HepG2 (cell line): Measurements from ENCODE around the gene ADAM29. TPM values are rescaled to one million over a fixed set of nuclear protein-coding genes. Genes with fewer than 3 reads are reported as not detected.

ENCODE experiments used
- ATAC-seq: fragments of 200-7000 bp; cut with Tn5 transposase; 3 replicates; pipeline ENCODE4 v1.9.1; 2020; ENCODE audit warnings: mild to moderate bottlenecking, moderate library complexity
- BruUV-seq: library from RNA; stranded (reverse); fragments of 400-500 nt; replicated peaks from 2 replicates; lab custom pipeline; 2021; lab: Mats Ljungman, UMichigan
- CTCF ChIA-PET: fragments of 300-600 bp; formaldehyde crosslinking; extraction: SDS; loops from one replicate; lab custom pipeline; 2021; ENCODE audit warnings: low total read pairs, inconsistent platforms, low intra/inter-chr PET ratio; lab: Yijun Ruan, JAX
- POLR2A ChIA-PET: fragments of 350-600 bp; sonication (Branson Sonifier 250); formaldehyde crosslinking; loops from one replicate; lab custom pipeline; 2020; ENCODE audit warnings: antibody characterized with exemption, inconsistent platforms; lab: Yijun Ruan, JAX
- DNase-seq: peaks from one replicate; pipeline ENCODE4 v3.0.0-alpha.2; 2015; ENCODE audit warnings: low spot score
- FAIRE-seq: peaks from 3 replicates; lab custom pipeline; 2011; peaks lifted over from hg19 to GRCh38; lab: Jason Lieb, UNC
- H2AFZ ChIP-seq: one replicate; pipeline ENCODE4 v1.6.1; 2011; ENCODE audit warnings: low read length, inconsistent platforms
- H3K27ac ChIP-seq: fragments of 300-600 bp; 3 replicates; pipeline ENCODE4 v1.8.0; 2011; ENCODE audit warnings: mixed run types, mild to moderate bottlenecking, mixed read lengths, low read length, inconsistent platforms; ENCODE audit not compliant: insufficient read depth; ENCODE audit errors: extremely low read length
- H3K27me3 ChIP-seq, 2 experiments: fragments of 200-600 bp in 1 of 2; 2 replicates in 1 of 2; 3 replicates in 1 of 2; pipeline versions ENCODE4 v1.6.0 to v1.8.0; 2011; ENCODE audit warnings: low read length in 2 of 2, mild to moderate bottlenecking in 2 of 2, moderate library complexity in 2 of 2, inconsistent platforms in 1 of 2; ENCODE audit not compliant: insufficient read depth in 2 of 2, control insufficient read depth in 1 of 2
- H3K36me3 ChIP-seq, 2 experiments: fragments of 200-600 bp in 1 of 2; replicated peaks in 1 of 2; 2 replicates in 1 of 2; 3 replicates in 1 of 2; pipeline versions ENCODE4 v1.5.1 to v1.8.0; 2011; ENCODE audit warnings: low read length in 2 of 2, inconsistent platforms in 1 of 2; ENCODE audit not compliant: insufficient read depth in 2 of 2, control insufficient read depth in 1 of 2
- H3K4me1 ChIP-seq: 2 replicates; pipeline ENCODE4 v1.5.1; 2012; ENCODE audit warnings: low read length, inconsistent platforms; ENCODE audit not compliant: insufficient read depth
- H3K4me2 ChIP-seq: 2 replicates; pipeline ENCODE4 v1.6.0; 2011; ENCODE audit warnings: low read depth, low read length, inconsistent platforms
- H3K4me3 ChIP-seq, 3 experiments: fragments of 200-600 bp in 1 of 3; sonication (generic), shearing (Covaris generic) in 1 of 3; replicated peaks in 1 of 3; 2 replicates each; pipeline ENCODE4 v1.5.1; 2011 to 2016; ENCODE audit warnings: low read length in 3 of 3, inconsistent platforms in 2 of 3, low read depth in 2 of 3, mild to moderate bottlenecking in 2 of 3, control low read depth in 1 of 3, mixed read lengths in 1 of 3; ENCODE audit not compliant: insufficient read depth in 1 of 3
- H3K79me2 ChIP-seq: one replicate; pipeline ENCODE4 v1.6.1; 2011; ENCODE audit warnings: low read length, inconsistent platforms; ENCODE audit not compliant: insufficient read depth
- H3K9ac ChIP-seq: 2 replicates; pipeline ENCODE4 v1.6.0; 2011; ENCODE audit warnings: mild to moderate bottlenecking, low read depth, low read length, inconsistent platforms; ENCODE audit not compliant: insufficient read depth
- H3K9me3 ChIP-seq: 2 replicates; pipeline ENCODE4 v1.5.1; 2012; ENCODE audit warnings: mild to moderate bottlenecking, low read length
- H4K20me1 ChIP-seq: 2 replicates; pipeline ENCODE4 v1.6.0; 2011; ENCODE audit warnings: inconsistent platforms, mild to moderate bottlenecking, low read length, moderate library complexity; ENCODE audit not compliant: insufficient read depth
- ATRX ChIP-seq: sonication (generic); formaldehyde crosslinking; IDR thresholded peaks from 2 replicates; pipeline ENCODE4 v1.4.0; 2020; ENCODE audit warnings: missing genetic modification reagents, borderline replicate concordance
- CREM ChIP-seq, 2 experiments: sonication (generic) in 1 of 2; formaldehyde crosslinking in 1 of 2; IDR thresholded peaks; 2 replicates each; pipeline versions ENCODE4 v1.4.0 to v1.6.1; 2016 to 2020; ENCODE audit warnings: antibody characterized with exemption in 1 of 2, mild to moderate bottlenecking in 1 of 2, missing genetic modification reagents in 1 of 2
- EHMT2 ChIP-seq: fragments of 200-600 bp; sonication (generic); IDR thresholded peaks from 2 replicates; pipeline ENCODE4 v1.7.0; 2017; ENCODE audit warnings: antibody characterized with exemption, low read depth, low read length, borderline replicate concordance
- ELF3 ChIP-seq: IDR thresholded peaks from 2 replicates; pipeline ENCODE4 v1.6.1; 2016; ENCODE audit warnings: missing genetic modification reagents, missing compliant biosample characterization
- MED8 ChIP-seq: sonication (generic); formaldehyde crosslinking; IDR thresholded peaks from 2 replicates; pipeline ENCODE4 v1.8.1; 2023; ENCODE audit warnings: mild to moderate bottlenecking, missing genetic modification reagents; ENCODE audit not compliant: insufficient replicate concordance
- PAWR ChIP-seq: sonication (generic); formaldehyde crosslinking; IDR thresholded peaks from 2 replicates; pipeline ENCODE4 v1.4.0; 2020; ENCODE audit warnings: missing genetic modification reagents, mild to moderate bottlenecking, borderline replicate concordance
- PAXIP1 ChIP-seq: sonication (generic); formaldehyde crosslinking; conservative IDR thresholded peaks from 2 replicates; pipeline ENCODE4 v1.4.0; 2020; ENCODE audit warnings: mild to moderate bottlenecking, missing genetic modification reagents, moderate library complexity
- SUZ12 ChIP-seq: fragments of 150-350 bp; IDR thresholded peaks from 2 replicates; pipeline ENCODE4 v1.6.1; 2014; ENCODE audit warnings: low read depth, low read length
- YEATS4 ChIP-seq: sonication (generic); formaldehyde crosslinking; IDR thresholded peaks from 2 replicates; pipeline ENCODE4 v1.4.0; 2020; ENCODE audit warnings: missing genetic modification reagents, borderline replicate concordance
- ZNF629 ChIP-seq: sonication (generic); formaldehyde crosslinking; conservative IDR thresholded peaks from 2 replicates; pipeline ENCODE4 v1.5.0; 2020; ENCODE audit warnings: missing genetic modification reagents
- WGBS: methylation state at CpG from one replicate; pipeline ENCODE4 v1.1.6; 2017; ENCODE audit warnings: low lambda C conversion rate; 5-methylcytosine and 5-hydroxymethylcytosine counted together
- in situ Hi-C: cut with HindIII; loops from 2 replicates; pipeline ENCODE4 v1.10.0; 2017; ENCODE audit warnings: low pct_unique_long_range_greater_than_20kb; ENCODE audit not compliant: extremely low pct_ligation_motif_present
- intact Hi-C: fragments of 100-400 bp; cut with micrococcal nuclease; formaldehyde crosslinking; loops from one replicate; pipeline ENCODE4 v1.10.0; 2022; ENCODE audit not compliant: unreplicated experiment
- polyA plus RNA-seq, 8 experiments: library from polyadenylated mRNA; depleted of rRNA in 3 of 8; stranded (reverse) in 7 of 8; unstranded in 1 of 8; fragments of >200 nt; fragmentation: Illumina TruSeq in 4 of 8; extraction: Trizol in 4 of 8; gene quantifications; 2 replicates each; pipeline versions ENCODE4 v1.2.1 to v1.2.3, GENCODE V29; 2011 to 2016; ENCODE audit warnings: low read depth in 4 of 8, missing spikeins in 1 of 8, mixed read lengths in 1 of 8; ENCODE audit not compliant: insufficient read depth in 1 of 8
- total RNA-seq, 5 experiments: library from RNA; depleted of rRNA; stranded (reverse); fragments of >200 nt; fragmentation: Illumina TruSeq; extraction: Trizol; gene quantifications; 2 replicates each; pipeline ENCODE4 v1.2.3, GENCODE V29; 2016; ENCODE audit warnings: low read depth in 1 of 5

Gene ADAM29
- total and polyA plus RNA-seq, 2 of the 13 experiments (the other 11 are each of a cell fraction or from before 2014, with no cell fraction given): not detected

- ATAC-seq (no peak), FAIRE-seq (no peak), DNase-seq (no peak)
- CTCF ChIA-PET: no interaction called here
- H3K36me3 ChIP-seq: no peaks in the 10 kb centered on the region
- no peaks in the 10 kb centered on the region for H3K4me1 ChIP-seq
- BruUV-seq: no TSS peak
- no peaks in the 10 kb centered on the region for H3K27me3 ChIP-seq
- no peaks in the 10 kb centered on the region for H4K20me1 ChIP-seq
- no peak overlapping the region for H3K9ac ChIP-seq
- no peak for TF ChIP-seq ATRX (CRISPR knock-in tag)
- TF ChIP-seq EHMT2: no peak
- no peak for TF ChIP-seq MED8
- TF ChIP-seq CREM (IDR thresholded peaks at IDR 0.05): no peak
- no peak for TF ChIP-seq CREM (CRISPR knock-in tag; IDR thresholded peaks at IDR 0.05)
- TF ChIP-seq PAXIP1 (CRISPR knock-in tag): no peak
- TF ChIP-seq ZNF629: no peak
- TF ChIP-seq YEATS4 (CRISPR knock-in tag): no peak
- TF ChIP-seq ELF3 (CRISPR knock-in tag): no peak
- TF ChIP-seq SUZ12: no peak
- TF ChIP-seq PAWR (CRISPR knock-in tag): no peak
- TF ChIP-seq, all 625 proteins: peak for 0
- Histone ChIP-seq H3K4me3 (no peak overlapping the region), H3K79me2 (no peaks in the 10 kb centered on the region), H3K9me3 (peaks cover 26% of the 10 kb centered on the region), H2AFZ (no peak overlapping the region), H3K27ac (no peak overlapping the region), H3K4me2 (no peak overlapping the region)
- POLR2A ChIA-PET: no interaction called here
- in situ Hi-C loops: no loop called here
- intact Hi-C loops: no loop called here
- WGBS: under 1% methylated on average over 4 of the region's 4 CpGs
Measured at GRCh38 chr4:174928575-174929253, 10.6 kb downstream of the ADAM29 start.
